CD4-positive, alpha-beta T cell treated with Interleukin-6 for 4 hours (primary cell): Measurements from ENCODE around the gene MYO5B.

Source experiments
- DNase-seq: peaks from one replicate; pipeline ENCODE4 v3.0.0-alpha.2; 2020; ENCODE audit warnings: mixed read lengths

MYO5B gene

GRCh38 chr18:50187659-50188058 lies 7.3 kb downstream of the MYO5B start:
- no peak for DNase-seq

- DNase-seq, result no peak
Measured at GRCh38 chr18:50186385-50186784, 8.6 kb downstream of the MYO5B start.

DNA sequence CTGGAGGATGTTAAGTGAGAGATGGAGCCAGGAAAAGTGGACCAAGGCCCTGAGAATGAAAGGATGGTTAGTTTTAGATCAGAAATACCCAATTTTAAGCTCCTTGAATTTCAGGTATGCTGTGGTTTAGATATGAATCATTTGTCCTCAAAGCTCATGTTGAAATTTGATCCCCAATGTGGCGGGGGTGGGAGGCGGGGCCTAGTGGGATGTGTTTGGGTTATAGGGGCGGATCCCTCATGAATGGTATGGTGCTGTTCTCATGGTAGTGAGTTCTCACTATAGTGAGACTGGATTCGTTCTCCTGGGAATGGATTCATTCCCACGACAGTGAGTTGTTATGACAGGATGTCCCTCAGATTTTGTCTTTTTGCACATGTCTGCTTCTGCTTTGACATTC lies 11.4 kb downstream of the MYO5B start:
- no peak for DNase-seq

- DNase-seq, result no peak
Measured at GRCh38 chr18:50182511-50182910, 12.4 kb downstream of the MYO5B start.

DNA sequence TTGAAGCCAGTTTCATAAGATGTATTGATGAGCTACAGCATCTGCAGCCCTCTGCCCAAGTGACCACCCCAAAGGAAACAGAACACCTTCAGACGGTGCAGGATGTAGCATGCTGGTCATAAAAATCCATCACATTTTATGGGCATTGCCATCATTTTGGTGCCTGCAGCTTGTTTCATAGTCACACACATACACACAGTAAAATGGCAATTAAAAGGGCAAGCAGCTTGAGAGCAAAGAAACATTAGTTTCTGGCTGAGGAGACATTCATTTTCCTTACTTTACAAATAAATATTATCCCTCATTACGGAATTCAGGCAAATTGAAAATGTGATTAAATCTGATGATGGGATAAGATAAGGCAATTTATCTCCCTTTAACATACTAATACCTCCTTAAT lies 13.4 kb downstream of the MYO5B start:
- no peak for DNase-seq

DNA sequence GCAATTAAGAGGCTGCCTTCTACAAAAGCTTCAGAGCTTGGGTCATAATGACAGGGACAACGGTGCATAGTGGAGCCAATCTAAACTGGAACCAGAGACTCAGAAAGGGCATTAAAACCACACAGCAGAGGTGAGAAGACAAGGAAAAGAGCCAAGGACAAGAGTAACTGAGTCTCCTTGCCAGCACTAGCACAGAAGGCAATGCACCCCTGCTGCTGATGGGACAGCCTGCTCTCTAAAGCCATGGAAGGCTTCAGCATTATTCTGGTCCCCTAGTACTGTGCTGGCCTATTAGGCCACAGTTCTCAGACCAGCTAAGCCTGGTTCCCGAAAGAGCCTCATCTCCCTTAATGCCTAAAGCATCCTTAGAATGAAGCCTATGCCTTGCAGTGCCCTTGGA lies 15.5 kb downstream of the MYO5B start:
- DNase-seq, result no peak

- DNase-seq, result no peak
Measured at GRCh38 chr18:50177294-50177992, 17.5 kb downstream of the MYO5B start.

GRCh38 chr18:50172367-50172766 lies 22.6 kb downstream of the MYO5B start:
- DNase-seq, result no peak

GRCh38 chr18:50171406-50171805 lies 23.5 kb downstream of the MYO5B start:
- DNase-seq, result no peak

DNA sequence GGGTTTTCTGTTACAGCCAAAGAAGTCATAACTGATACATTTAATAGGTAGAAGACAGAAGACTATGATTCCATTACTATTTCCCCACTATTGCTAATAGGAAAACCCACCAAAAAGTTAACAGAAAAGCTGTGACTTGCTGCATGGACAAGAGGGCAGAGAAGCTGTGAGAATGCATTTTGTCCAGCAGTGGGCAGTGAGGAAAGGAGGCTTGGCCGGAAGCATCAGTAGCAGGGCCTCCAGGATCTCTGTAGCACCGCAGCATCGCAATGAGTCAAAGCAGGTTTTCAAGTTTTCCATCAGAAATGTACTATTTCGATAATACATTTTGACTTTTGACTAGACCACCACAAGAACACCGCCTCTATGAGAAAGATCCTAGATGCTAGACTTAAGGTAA lies 24.9 kb downstream of the MYO5B start:
- no peak for DNase-seq

DNA sequence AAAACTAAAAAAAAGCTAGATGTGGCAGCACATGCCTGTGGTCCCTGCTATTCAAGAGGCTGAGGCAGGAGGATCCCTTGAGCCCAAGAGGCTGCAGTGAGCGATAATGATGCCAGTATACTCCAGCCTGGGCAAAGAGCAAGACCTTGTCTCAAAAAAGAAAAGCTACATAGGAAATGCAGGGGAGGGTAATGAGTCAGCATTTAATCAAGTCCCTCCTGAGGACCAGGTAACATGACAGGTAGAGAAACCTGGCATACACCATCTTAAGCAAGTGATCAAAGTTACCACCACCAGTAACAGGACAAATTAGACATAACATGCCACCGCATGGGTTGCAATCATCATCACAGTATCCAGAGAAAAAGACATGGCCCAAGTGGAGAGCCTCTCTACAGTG lies 25.8 kb downstream of the MYO5B start:
- no peak for DNase-seq

DNA sequence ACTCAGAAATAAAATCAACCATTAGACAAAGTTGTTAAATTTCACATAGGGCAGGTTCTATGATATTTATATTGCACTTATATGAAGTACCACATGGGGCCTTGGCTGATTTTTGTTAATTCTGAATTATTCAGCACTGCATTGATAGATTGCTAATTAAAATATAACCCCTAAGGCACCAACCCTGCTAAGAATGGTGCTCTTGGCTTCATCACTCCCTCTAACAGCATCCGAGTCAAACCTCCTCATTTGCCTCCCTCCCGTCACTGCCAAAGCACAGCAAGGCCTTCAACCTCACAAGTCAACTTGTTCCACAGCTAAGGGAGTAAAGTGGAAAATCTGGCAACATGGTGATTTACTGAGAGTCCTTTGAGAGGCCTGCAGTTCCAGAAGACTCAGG lies 27.0 kb downstream of the MYO5B start:
- no peak for DNase-seq

GRCh38 chr18:50166901-50167300 lies 28.0 kb downstream of the MYO5B start:
- DNase-seq, result no peak

GRCh38 chr18:50163505-50163904 lies 31.4 kb downstream of the MYO5B start:
- no peak for DNase-seq

- DNase-seq, result no peak
Measured at GRCh38 chr18:50162486-50163304, 32.3 kb downstream of the MYO5B start.

DNA sequence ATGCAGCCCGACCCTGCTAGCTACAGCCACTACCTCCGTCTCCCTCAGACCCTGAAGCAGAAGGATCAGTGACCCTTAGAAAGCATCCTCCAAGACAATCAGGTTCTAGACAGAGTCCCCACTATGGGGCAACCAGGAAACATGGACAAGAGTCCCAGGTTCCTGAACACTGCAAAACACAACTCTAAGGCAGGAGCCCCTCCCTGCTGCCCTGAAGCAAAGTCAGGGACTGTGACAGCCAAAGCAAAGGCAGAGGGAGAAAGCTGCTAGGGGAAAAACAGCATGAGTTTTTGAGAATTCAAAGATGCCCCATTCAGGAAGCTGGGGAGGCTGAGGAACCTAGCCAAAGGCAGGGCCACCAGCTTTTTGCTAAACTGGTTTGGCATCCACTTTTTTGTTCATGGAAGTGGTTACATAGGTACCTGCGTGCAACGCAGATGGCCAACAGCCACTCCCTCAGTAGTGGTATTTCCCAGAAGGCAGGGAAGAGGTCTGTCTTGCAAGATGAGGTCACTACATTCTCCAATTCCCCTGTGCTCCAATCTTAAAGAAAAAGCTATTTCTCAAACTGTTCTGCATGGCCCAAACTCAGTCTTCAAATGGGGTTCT lies 33.2 kb downstream of the MYO5B start:
- DNase-seq, result no peak

GRCh38 chr18:50159654-50160046 lies 35.3 kb downstream of the MYO5B start:
- no peak for DNase-seq

DNA sequence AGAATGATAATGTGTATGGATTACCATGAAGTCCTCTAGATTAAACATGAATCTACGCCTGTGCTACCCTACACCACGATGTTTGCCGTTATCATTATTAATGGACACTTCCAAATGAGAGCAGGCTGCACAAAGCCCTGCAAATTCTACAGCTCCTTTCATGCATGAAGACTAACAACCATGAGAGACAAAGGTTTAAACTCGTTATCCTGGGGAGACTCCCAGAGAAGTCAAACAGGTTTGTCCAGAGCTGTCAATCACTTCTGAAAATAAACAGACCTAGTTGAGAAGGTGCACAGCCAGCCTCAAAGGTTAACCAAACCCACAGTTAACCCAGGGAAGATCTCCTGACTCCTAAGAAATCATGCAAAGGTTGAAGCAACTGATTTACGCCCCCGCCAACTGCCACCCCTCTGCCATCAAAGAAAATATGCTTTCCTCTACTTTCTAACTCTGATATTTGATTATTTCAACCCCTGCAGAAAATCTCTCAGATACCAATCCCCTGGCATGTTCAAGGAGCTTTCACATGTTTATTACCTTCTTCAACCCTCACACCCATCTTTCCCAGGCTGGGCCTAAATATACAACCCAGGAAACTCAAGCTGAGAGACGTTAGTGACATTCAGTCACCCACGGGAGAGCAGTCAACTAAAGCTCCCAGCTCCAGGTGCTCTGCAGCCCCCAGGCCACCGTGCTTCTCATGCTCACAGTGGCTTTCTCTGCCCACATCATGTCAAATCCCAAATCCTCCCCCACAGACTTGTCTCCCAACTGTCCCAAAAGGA lies 35.9 kb downstream of the MYO5B start:
- DNase-seq, result no peak

DNA sequence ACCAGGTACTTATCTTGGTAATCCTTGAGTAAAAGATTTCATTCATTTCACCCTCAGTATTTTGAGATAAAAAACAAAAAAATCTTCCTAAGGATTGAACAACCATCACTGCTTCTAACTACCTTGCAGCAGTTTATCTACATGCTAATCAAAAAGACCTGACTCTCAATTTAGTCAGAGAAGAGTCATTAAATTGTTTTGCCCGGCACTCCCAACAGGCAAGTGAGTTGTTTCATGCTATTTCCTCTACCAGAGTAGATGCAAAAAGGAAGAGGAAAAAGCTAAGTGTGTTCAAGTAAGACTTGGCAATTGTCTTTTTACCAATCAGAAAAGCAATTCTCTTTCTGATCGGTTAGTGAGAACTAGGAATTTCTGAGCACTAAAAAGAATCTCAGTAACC lies 39.5 kb downstream of the MYO5B start:
- no peak for DNase-seq

GRCh38 chr18:50154420-50154819 lies 40.5 kb downstream of the MYO5B start:
- DNase-seq, result no peak

DNA sequence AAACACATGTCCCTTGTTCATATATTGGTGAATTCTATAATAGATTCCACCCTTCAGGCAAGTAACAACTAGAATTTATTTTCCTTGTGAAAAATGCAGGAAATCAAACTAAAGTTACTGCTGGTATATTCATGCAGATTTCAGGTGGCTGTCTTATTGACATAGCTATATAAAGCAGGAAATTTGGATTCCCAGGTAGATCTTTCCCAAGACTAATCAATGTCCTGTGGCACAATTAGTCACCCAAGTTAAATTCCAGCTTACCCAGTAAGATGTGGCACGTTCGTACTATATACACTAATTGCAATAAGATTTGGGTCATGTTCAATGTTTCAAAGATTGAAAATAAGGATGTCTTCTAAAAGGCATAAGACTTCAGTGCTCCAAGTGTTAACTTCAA lies 42.0 kb downstream of the MYO5B start:
- no peak for DNase-seq

DNA sequence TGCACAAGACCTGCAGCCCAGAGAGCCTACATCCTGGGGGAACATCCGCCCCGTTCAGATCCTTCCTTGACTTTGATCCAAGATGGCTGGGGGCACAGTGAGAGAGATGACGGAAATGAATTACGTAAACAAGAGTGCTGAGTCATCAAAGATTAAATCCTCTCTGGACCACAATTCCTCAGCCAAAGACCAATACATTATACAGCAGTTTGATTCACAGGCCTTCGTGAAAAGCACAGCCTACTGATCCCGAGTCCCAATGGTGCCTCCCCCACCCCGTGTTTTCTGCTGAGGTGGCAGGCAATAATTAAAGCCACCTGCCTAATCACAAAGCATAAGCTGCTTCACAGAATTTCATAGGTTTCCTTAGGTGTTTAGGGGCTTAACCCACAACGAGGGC lies 43.0 kb downstream of the MYO5B start:
- DNase-seq, result no peak

GRCh38 chr18:50144540-50144939 lies 50.4 kb downstream of the MYO5B start:
- DNase-seq, result no peak
